ENCODE results near the gene DTL.

Gene DTL

DNA sequence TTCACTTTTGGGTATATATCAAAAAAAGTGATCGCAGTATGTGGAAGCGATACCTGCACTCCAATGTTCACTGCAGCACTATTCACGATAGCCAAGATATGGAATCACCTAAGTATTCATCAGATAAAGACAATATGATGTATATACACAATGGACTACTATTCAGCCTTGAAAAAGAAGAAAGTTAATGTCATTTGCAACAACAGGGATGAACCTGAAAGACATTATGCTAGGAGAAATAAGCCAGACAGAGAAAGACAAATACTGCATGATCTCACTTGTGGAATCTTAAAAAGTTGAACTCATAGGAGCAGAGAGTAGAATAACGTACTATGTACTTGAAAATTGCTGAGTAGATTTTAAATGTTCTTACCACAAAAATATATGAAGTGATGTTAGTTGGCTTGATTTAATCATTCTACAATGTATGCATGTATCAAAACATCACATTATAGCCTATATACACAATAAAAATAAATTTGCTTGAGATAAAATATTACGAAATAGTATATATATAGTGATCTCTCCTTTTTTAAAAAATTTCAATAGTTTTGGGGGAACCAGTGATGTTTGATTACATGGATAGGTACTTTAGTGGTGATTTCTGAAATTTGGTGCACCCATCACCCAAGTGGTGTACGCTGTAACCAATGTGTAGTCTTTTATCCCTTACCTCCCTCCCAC, 56.0 kb downstream of the DTL start:
- no peak for DNase-seq

DNA sequence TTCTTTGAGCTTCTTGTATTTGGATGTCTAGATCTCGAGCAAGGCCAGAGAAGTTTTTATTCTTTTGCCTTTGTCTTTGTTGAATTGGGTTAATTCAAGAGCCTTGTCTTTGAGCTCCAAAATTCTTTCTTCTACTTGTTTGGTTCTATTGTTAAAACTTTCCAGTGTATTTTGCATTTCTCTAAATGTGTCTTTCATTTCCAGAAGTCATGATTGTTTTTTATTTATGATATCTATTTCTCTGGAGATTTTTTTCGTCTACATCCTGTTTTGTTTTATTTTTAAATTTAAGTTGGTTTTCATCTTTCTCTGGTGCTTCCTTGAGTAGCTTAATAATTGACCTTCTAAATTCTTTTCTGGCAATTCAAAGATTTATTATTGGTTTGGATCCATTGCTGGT, 61.8 kb downstream of the DTL start:
- DNase-seq: no peak

DNA sequence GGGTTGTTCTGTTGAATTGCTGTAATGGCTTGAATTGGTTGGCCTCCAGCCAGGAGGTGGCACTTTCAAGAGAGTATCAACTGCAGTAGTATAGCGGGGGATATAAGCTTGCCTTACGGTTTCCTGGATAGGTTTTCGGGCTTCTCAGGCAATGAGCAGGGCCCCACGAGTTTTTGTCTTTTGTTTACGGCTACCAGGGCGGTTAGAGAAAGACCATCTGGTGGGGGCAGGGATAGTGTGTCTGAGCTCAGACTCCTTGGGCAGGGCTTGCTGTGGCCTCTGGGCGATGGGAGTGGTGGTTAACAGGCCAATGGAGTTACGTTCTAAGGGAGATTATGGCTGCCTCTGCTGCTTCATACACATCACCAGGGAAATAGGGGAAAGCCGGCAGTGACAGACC, 62.8 kb downstream of the DTL start:
- DNase-seq: no peak

DNA sequence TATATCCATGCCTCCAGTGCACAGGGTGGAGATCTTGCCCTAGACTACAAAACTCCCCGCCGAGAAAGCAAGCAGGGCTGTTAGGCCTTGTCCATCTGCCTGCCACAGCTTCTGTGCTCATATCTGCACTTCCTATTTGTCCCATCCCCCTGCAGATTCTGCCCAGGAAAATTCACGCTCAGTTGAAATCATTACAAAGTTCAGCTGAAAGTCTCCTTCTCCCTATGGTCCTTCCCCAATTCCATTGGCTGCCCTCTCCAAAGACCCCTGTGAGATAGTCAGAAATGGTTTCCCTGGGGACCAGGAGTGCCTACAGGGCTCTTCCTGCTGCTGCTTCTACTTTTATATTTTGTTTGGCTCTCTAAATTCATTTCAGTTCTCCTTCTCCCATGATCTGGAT, 63.2 kb downstream of the DTL start:
- DNase-seq: no peak

DNA sequence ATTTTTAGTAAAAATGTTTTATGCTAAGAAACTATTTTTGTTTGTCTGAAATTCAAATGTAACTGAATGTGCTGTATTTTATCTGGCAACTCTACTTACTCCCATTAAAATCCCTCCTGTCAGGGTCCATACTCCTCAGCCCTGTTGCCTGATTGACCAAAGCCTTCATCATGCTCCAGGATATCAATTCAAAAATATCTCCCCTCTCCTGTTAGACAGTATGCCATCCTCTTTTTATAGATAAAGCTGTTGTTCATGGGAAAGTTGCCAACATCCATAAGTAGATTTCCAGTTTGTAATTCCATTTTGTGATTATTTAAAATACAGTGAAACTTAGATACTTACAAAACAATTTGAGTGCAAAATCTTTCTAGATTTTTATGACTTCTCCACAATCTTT, 65.7 kb downstream of the DTL start:
- DNase-seq: no peak

DNA sequence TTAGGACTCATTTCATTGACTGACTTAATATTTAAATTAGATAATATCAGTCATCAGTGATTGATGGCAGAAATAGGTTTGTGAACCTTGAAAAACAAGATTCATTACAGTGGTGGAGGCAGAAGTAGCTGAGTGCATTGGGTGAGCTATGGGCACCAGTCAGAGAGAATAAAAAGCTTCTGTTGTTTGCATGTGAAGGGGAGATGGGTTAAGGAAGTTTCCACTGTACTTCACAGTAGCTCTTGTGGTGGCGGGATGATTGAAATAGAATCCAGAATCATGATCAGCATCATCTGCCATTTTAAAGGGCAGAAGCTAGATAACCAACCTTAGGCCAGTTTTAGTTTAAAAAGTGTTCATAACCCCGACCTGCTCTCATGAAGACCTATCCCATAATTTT, 66.2 kb downstream of the DTL start:
- DNase-seq: no peak

DNA sequence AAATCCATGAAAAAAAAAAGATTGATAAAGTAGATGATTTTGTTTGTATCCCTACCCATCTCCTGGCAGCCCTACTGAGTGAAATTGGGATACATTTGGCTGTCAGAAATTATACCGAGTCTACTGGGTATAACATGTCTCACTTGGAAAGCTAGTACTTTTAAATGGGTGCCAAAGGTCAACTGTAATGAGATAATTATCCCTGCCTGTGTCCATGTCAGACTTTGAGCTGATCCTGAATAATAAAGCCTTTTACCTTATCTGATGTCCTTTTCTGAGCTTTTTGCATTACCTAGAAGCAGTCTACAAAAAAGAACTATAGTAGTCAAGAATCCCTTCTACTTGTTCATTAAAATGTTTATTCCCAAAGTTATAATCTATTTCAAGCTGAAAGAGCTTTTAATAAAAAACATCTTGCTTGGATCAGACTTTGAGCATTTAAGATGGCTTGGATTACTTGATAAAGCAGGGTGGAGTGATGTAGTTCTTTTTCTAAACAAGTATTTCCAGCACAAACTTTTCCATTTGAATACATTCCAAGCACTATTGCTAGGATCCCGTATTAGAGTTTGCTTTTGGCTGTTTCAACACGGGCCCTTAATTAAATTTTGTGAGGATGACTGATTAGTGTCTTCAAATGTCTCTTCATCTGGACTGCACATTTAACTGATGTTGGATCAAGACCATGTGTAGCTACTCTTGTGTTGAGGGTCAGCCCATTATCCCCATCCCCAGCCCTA, 69.2 kb downstream of the DTL start:
- no peak for DNase-seq

DNA sequence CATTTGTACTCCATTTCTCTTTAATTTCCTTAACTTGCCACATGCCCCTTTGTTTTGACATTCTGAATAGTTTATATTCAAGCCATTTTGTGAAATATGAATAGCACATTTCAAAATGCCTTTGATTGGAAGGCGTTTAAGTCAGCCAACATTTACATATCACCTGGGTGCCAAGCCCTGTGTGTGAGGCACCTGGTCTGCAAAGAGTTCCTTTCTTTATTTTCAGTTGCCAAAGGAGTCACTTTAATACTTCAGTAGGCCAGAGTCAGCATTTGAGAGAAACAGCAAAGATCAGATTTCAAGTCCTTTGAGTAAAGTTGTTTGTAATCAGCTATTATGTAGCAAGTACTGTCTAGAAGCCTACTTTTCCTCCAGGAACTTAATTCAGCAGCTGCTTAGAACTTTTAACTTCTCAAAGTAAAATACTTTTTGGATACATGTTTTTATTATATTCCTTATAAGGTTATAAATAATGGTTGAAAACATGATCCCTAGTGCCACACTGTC, 70.8 kb downstream of the DTL start:
- DNase-seq: no peak

DNA sequence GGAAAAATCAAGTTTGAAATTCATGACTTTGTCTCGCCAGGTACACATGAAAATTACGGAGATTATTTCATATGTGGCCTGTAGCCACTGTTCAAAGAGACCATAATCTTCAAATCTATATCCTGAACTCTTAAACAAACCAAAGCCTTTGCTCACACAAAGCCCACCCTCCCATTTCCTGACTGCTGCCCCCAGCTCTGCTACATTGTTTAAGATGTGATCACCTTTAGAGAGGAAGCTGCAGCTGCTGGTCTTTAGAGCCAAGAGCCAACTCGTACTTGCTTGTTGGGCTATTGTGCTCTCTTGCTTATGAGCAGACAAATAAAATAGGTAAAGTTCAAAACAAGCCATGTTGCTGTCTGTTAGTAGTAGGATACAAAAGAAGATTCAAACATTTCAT, 71.9 kb downstream of the DTL start:
- peak in 1 of 2 experiments; percentile 33 for DNase-seq

DNA sequence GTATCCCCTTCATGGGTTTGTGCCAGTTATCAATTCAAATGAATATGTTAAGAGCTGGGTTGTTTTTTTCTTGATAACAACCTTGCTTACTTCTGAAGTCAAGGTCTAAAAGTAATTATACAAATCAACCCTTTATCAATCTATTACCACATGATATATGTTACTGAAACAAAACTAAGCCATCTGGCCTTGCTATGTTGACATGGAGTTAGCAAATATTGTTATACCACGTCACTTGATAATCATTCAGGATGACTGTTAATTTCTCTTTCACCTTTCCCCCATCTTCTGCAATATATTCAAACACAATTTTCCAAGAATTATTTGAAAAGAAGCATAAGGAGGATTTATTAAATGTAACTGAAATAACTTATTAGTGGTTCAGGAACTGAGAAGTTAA, 72.6 kb downstream of the DTL start:
- DNase-seq: no peak

DNA sequence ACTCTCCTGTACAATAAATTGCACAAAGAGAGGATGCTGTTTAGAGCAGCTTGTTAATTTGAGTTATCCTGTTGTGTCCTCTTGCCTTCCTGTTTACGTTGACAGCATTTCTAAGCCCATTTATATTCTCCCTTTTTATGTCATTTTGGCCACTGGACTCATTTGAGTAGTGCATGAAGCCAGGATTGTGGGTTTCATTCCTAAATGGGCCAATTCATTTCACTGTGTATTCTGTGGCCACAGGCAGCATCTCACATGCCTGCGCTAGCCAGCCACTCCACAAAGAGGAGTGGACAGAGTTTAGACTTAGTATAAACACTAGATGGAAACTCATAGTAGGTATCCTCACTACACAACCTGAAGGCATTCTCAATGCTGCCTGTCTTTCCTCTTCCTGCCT, 73.4 kb downstream of the DTL start:
- no peak for DNase-seq

DNA sequence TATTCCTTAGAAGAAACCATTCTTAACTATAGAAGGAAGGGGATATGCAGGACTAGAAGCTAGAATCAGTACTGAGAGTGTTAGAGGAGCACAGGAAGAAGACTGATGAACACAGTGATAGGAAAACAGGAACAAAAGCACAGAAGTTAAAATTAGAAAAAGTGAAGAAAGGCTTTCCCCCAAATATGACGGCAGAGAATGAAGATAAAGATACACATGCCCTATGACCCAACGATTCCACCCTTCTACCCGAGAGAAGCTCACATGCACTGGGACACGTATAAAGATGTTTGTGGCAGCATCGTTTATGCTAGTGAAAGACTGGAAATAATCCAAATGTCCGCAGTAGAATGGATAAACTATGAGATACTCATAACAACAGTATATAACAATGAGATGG, 74.2 kb downstream of the DTL start:
- DNase-seq: no peak

DNA sequence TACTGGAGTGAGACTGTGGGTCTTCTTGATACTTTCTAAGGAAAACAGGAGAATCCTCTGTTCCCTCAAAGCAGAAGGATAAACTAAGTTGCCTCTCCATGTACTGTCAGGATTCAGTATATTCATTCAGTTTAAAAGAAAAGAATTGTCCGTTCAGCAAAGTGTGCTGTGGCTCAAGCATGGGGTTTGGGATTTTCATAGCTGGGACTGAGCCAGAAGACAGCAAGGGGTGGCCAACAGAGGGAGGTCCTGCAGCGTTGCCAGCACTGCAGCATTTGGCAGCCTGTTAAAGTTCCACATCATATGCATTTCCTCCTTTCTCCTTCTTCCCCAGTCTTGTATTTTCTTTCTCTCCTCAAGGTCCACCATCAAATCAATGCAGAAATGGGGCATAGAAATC, 75.1 kb downstream of the DTL start:
- peak; percentile 29 to 65 for DNase-seq

DNA sequence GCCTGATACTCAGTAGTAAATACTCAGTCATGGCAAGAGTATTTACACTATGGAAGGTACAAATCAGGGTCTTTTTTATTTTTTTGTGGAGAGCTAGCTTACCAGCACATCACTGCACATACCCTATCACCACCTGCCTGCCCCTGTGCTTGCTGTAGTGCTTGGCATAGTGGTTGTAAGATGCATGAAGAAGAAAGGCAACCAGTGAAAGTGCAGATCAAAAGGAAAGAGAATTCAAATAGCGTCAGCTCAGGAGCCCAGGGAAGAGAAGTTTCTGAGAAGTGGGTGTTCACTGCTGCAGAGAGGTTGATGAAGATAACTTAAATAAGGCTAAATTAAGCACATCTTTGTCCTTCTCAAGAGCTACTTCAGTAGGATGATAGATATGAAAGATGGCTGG, 76.0 kb downstream of the DTL start:
- DNase-seq: no peak

DNA sequence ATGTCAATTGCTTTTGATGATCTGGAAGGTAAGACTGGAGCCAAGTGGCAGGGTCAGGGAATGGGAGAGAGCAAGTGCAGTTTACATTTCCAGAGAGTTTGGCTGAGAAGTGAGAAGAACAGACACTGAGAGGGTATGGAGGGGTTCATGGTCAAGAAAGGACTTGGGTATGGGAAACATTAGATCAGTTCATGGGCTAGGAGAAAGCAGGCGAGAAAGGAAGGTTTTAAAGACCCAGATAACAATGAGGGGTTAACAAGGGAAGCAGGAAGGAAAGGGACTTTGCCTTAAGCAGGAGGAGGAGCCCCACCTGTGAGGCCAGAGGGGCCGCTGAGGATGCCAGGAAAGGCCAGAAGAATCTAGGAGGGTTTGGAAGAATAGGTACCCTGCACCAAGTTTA, 78.2 kb downstream of the DTL start:
- no peak for DNase-seq

DNA sequence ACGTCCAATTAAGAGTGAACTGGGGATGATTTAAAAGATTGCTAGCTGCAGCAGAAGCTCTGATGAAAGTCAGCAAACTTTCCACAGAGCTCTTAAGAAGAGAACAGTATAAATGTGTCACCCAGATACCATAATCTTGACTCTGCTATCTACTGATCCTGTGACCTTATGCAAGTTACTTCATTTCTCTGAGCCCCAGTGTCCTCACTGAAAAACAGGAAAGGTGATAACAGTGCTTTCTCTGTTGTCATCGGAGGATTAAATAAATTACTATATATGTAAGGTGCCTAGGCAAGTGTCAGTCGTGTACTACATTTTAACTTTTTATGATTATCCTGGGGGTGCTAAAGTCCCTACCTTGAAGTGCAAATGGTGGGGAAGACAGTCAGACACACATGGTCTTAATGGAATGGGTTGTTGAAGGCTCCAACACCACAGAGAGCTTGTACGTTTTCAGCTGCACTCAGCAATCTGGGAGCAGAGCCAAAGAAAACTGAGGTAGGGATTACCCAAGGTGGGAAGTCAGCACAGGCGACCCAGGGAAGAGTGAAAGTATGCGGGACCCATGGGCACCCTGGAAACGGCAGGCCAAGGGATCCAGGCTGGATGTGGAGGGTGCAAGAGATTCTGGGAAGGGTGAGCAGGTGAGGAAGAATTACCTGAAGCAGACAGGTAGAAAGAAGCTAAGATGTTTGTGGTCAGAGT, 82.8 kb downstream of the DTL start:
- DNase-seq: no peak

DNA sequence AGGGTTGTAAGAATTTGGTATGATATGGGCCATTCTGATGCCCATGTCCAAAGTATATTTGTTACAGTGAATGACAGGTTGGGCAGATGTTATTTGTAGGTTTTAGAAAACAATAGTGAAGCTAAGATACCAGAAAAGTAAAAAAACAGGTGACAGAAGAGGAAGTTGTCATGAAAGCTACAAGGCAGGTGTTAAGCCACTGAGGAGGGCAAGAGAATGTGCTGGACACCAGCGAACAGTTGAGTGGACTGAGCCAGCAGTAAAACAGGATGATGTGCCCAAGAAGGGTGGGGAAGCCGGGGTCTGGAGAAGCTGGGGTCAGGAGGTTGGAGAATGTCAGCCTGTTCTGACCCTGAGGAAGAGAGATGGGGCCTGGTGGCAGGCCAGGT, 83.3 kb downstream of the DTL start:
- no peak for DNase-seq

DNA sequence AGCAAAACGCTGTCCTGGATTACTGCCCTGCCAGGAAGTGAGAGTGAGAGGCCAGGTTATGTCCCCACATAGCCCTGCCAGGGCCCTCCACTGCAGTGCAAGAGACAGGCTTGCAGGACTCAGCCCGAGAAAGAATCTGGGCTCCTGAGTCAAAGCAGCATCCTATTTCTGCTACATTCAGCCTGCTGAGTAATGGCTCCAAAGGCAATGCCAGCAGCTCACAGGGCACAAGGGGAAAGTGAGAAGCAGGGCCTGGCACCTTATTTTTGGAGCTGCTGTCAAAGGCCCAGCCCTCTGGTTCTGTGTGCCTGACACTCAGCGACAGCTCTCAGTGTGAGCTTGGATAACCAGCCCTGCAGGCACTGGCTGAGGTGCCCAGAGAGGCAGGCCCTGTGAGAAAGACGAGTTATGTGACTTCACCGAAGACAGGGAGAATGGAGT, 83.9 kb downstream of the DTL start:
- DNase-seq: no peak

DNA sequence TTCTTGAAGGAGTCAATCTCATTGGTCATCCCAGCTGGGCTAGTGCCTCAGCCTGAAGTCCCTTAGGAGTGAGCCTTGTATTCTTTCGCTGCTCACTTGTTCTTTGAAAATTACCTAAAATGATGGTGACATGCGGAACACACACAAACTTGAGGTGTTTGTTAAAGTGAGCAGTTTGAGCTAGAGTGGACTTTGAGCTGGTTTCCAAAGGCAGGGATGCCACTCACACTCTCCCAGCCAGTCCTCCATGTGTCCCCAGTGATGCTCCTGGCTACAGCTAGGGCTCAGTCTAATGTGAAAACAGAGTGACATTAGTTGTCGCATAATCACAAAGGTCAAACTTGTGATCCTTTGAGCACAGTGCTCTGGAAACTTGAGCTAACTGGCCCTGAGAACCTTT, 84.3 kb downstream of the DTL start:
- DNase-seq: no peak

DNA sequence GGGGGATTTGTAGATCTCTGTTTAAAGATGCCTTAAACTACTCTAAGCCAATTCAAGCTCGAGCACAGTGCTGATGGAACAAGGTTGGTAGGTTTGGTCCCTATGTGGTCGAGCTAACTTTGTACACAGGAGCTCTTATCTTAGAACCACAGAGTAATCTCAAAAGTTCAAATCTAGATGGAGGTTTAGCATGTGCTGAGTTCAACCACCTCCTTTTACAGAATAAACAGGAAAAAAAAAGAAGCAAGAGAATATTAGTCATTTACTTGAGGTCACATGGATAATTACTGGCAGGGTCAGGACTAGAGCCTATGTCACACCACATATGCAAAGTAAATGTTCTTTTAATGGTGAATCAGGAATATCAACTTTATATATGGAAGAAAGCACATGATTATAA, 86.2 kb downstream of the DTL start:
- no peak for DNase-seq

DNA sequence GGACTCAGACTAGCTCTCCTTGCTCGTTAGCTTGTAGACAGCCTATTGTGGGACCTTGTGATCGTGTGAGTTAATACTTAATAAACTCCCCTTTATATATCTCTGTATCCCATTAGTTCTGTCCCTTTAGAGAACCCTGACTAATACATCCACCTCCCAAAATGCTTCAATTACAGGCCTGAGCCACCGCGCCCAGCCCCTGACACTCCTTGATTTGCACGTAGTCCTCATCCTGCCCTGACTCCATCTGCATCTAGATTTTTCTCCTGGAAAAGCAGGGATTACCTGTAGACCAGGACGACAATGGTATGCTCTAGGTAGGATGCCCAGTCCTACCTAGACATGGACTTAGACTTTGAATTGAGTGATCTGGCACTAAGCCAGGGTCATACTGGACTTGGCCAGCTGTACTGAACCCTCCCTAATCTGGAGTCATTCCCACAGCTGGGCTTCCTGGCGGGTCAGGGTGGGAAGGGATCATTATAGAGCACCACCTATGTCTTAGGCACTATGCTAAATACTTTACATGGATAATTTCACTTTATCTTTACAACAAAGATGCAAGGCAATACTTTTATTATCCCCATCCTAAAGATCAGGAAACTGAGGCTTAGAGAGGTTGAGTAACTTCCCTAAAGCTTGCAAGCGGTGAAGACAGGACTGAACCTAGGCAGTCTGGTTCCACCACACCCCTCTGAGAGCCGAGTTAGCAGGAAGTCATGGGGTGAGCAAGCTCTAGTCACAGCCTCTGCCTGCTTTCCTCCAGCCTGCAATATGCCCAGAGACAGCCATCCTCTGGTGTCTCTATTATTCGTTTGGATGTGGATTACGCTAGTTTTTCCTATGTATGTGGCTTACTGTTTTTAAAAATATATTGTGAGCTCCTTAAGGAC, 89.4 kb downstream of the DTL start:
- no peak for DNase-seq

DNA sequence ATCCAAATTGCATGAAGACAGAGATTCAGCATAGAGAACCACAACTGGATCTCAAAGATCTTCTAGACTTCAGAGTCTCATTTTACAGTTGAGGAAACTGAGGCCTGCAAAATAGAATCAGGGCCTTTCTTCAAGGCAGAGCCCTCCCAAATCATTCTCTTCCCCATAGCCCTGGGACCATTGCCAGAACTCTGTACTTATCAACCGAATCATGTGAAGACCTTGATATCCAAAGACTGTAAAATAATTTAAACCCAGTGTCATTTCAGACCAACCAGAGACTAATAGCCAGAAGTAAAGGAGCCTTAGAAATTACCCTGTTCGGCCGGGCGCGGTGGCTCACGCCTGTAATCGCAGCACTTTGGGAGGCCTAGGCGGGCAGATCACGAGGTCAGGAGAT, 90.1 kb downstream of the DTL start:
- DNase-seq: no peak

DNA sequence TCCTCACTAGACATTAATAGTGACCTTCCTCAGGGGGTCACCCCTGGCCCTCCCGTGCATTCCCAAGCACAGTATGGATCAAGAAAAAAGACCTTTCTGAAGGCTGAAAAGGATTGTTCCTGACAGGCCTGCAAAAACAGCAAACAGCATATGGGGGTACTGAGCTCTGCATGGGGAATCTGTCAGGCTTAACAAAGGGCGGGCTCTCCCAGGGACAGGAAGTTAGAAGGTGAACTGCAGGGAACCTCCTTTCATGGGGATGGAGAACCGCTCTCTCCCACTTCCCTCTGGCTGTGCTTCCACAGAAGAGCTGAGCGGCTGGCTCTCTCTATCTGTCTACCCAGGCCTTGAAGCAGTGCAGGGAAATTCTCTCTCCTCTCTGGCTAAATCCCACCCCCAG, 91.7 kb downstream of the DTL start:
- no peak for DNase-seq

Data from NCI-H2081 (cell line).